ENCODE data around the gene NFKB1. TPM values are rescaled to one million over a fixed set of nuclear protein-coding genes. Genes with fewer than 3 reads are reported as not detected.

The NFKB1 gene
- total and polyA plus RNA-seq, 10 of the 15 experiments (the other 5 are each of a cell fraction or from before 2014, with no cell fraction given) = 8.7 to 110 (median 57.3) TPM

GRCh38 chr4:102640669-102641068 is 139.5 kb downstream of the NFKB1 start (continued):
- no peak for TF ChIP-seq SPI1 (IDR thresholded peaks at IDR 0.05; ENCODE audit: borderline replicate concordance, insufficient read depth, low read depth, low read length)
- no peak for TF ChIP-seq NBN (IDR thresholded peaks at IDR 0.05)
- TF ChIP-seq CHD4 (IDR thresholded peaks at IDR 0.05) = no peak
- no peak for TF ChIP-seq ZBTB4 (CRISPR knock-in tag; IDR thresholded peaks at IDR 0.05)

GRCh38 chr4:102641793-102642192 is 140.6 kb downstream of the NFKB1 start:
- Histone ChIP-seq H3K27ac (ENCODE audit: control insufficient read depth, insufficient read depth) (no peak overlapping the region), H3K79me2 (ENCODE audit: control insufficient read depth, insufficient read depth, low read length) (no peaks in the 10 kb centered on the region), H3K4me3 (no peak overlapping the region), H3K4me1 (ENCODE audit: control insufficient read depth, insufficient read depth, low read length) (no peaks in the 10 kb centered on the region), H2AFZ (ENCODE audit: control insufficient read depth, low read depth, low read length) (no peak overlapping the region), H3K4me2 (ENCODE audit: control insufficient read depth, insufficient read depth) (no peak overlapping the region), H3K36me3 (ENCODE audit: control insufficient read depth in 2 of 2, insufficient read depth in 2 of 2, low read length in 1 of 2) (peaks cover 0 to 5% of the 10 kb centered on the region in 2 experiments; a peak in 3 of 4 replicates), H3K9ac (ENCODE audit: control insufficient read depth, insufficient read depth, low read length) (no peak overlapping the region), H3K9me3 (replicated peaks; ENCODE audit: control insufficient read depth, insufficient read depth, low read length) (no peaks in the 10 kb centered on the region), H3K27me3 (replicated peaks in 1 of 2; ENCODE audit: control insufficient read depth in 2 of 2, insufficient read depth in 2 of 2, low read length in 1 of 2) (no peaks in the 10 kb centered on the region), H4K20me1 (ENCODE audit: control insufficient read depth, insufficient read depth) (no peaks in the 10 kb centered on the region)
- FAIRE-seq = no peak
- DNase-seq (ENCODE audit: low read depth, low spot score) = no peak
- in situ Hi-C loops (cut with MboI) = loop anchor here (25.0 kb wide), 1 partner anchor 1146 kb away; no protein-coding TSS in a partner anchor
- ChIA-PET RAD21 (ENCODE audit: unreplicated experiment) (no interaction called here), POLR2A (no interaction called here), SMC1A (ENCODE audit: uncharacterized antibody, unreplicated experiment) (interaction anchor here (1.3 to 1.6 kb wide), 2 partner anchors 8 to 10 kb away, joined by 3 to 6 read pairs; no protein-coding TSS in a partner anchor), CTCF (interaction anchor here (0.8 to 1.6 kb wide), 3 partner anchors 13 to 148 kb away, joined by 3 read pairs; no protein-coding TSS in a partner anchor)
- intact Hi-C loops (cut with micrococcal nuclease; ENCODE audit: unreplicated experiment) = no loop called here
- TF ChIP-seq STAT3 (IDR thresholded peaks at IDR 0.05; ENCODE audit: low read depth, low read length) = no peak
- BruUV-seq (replicated peaks) = no TSS peak
- no peak for ATAC-seq
